Adrenal gland (tissue), 12 donors: ENCODE data around the gene UCHL5. TPM values are rescaled to one million over a fixed set of nuclear protein-coding genes. Genes with fewer than 3 reads are reported as not detected.
"Not testable (repeated sequence)": the region's sequence is repeated elsewhere in the genome, so short reads cannot be mapped to it uniquely, and the experiment has no call there.

ENCODE experiments used
- DNase-seq, 7 donors: peaks; one replicate each; pipeline ENCODE4 v3.0.0-alpha.2; 2019 to 2020
- H3K27ac ChIP-seq, 5 donors: fragments of 200-600 bp; sonication (generic) in 4 of 5; 1 replicate in 3 of 5; 2 replicates in 2 of 5; pipeline versions ENCODE4 v1.5.1 to v1.8.0; 2016 to 2020; ENCODE audit warnings: mild to moderate bottlenecking in 1 of 5
- H3K27me3 ChIP-seq: fragments of 200-600 bp; 2 replicates; pipeline ENCODE4 v1.8.0; 2021
- H3K36me3 ChIP-seq, 2 donors: fragments of 200-600 bp; replicated peaks in 1 of 2; 1 replicate in 1 of 2; 2 replicates in 1 of 2; pipeline versions ENCODE4 v1.5.1 to v1.8.0; 2018 to 2022
- H3K4me1 ChIP-seq, 2 donors: fragments of 200-600 bp; replicated peaks in 1 of 2; 1 replicate in 1 of 2; 2 replicates in 1 of 2; pipeline versions ENCODE4 v1.5.1 to v1.8.0; 2018 to 2021
- H3K4me3 ChIP-seq, 4 donors: fragments of 200-600 bp; sonication (generic) in 3 of 4; one replicate each; pipeline ENCODE4 v1.5.1; 2016 to 2018
- H3K9me3 ChIP-seq, 3 donors: fragments of 200-600 bp; sonication (generic) in 1 of 3; replicated peaks in 1 of 3; 1 replicate in 2 of 3; 2 replicates in 1 of 3; pipeline versions ENCODE4 v1.5.1 to v1.8.0; 2016 to 2021
- POLR2A ChIP-seq, 2 donors: fragments of 450-650 bp; IDR thresholded peaks; one replicate each; pipeline ENCODE4 v1.6.1; 2017; ENCODE audit warnings: antibody characterized with exemption in 2 of 2, mild to moderate bottlenecking in 2 of 2, moderate library complexity in 1 of 2
- WGBS, 4 donors: extraction: QIAGEN DNeasy Blood & Tissue Kit in 2 of 4; methylation state at CpG; one replicate each; pipeline versions ENCODE4 v1.1.5 to v1.1.7; 2013 to 2017; 5-methylcytosine and 5-hydroxymethylcytosine counted together
- intact Hi-C, 2 donors: fragments of 100-400 bp; cut with DNase I; formaldehyde crosslinking; loops; one replicate each; pipeline versions ENCODE4 v1.14.1 to v1.15.0; 2022 to 2023
- polyA plus RNA-seq, 3 donors: library from polyadenylated mRNA; stranded (reverse); fragments of 200-250 nt in 2 of 3; fragments of 350-450 nt in 1 of 3; fragmentation: Illumina TruSeq in 1 of 3; extraction: RNeasy Lipid Tissue Mini Kit (QIAGEN cat#74804) in 1 of 3; gene quantifications; one replicate each; pipeline ENCODE4 v1.2.3, GENCODE V29; 2013 to 2014
- total RNA-seq, 9 donors: library from RNA; depleted of rRNA in 4 of 9; stranded (reverse); fragments of >200 nt in 4 of 9; fragments of 120-200 nt in 1 of 9; fragmentation: NEBNext Ultra II Directional in 1 of 9; extraction: Animal tissue kit (Norgen Biotek cat#: 25700) in 1 of 9; gene quantifications; one replicate each; pipeline versions ENCODE4 v1.1.0 to v1.2.4, GENCODE V29; 2013 to 2023
- TF ChIP-seq, protein P1 (sequence below), 6 experiments: fragments of 450-650 bp in 4 of 6; fragments of 200-600 bp in 2 of 6; sonication (generic) in 1 of 6; IDR thresholded peaks; 1 replicate in 5 of 6; 2 replicates in 1 of 6; pipeline versions ENCODE4 v1.5.1 to v1.8.0; 2016 to 2021; ENCODE audit warnings: antibody characterized with exemption in 6 of 6, mild to moderate bottlenecking in 2 of 6, moderate library complexity in 1 of 6
- donor health status: healthy with polysubstance abuse.
- donor health status: Bipolar disorder and iron deficiency.
- donor health status: DM: yes; HTN: yes; CAD: no.
- donor health status: DM: no; HTN: no; CAD: no.
- donor health status: DM: no; HTN: no; CAD: no.
- donor health status: DM: yes; HTN: yes; CAD: no.

The UCHL5 gene
- total and polyA plus RNA-seq, 12 donors: 9.3 to 71.9 (median 24.8) TPM

DNA sequence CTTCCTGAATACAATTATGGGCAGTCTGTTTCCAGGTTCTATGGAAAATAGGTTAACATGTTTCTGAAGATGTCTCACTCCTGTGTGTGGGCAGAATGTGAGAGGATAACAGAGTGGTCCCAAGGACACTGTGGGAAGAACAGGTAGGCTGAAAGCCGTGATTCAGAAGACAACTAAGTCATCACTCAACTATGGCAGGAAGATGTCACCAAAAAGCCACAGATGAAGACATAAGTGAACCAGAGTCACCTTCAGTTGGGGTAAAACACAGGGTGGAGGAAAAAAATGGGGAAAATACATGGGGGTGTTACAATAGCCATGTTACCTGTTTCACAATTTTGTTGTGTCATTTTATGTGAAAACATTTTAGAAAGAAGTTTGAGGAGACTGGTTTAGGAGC is 75.1 kb downstream of the UCHL5 start:
- 67 to 90% (median 84%) methylated on average over 1 of the region's 1 CpG for WGBS, 4 donors
- no peak overlapping the region for H3K27ac ChIP-seq

DNA sequence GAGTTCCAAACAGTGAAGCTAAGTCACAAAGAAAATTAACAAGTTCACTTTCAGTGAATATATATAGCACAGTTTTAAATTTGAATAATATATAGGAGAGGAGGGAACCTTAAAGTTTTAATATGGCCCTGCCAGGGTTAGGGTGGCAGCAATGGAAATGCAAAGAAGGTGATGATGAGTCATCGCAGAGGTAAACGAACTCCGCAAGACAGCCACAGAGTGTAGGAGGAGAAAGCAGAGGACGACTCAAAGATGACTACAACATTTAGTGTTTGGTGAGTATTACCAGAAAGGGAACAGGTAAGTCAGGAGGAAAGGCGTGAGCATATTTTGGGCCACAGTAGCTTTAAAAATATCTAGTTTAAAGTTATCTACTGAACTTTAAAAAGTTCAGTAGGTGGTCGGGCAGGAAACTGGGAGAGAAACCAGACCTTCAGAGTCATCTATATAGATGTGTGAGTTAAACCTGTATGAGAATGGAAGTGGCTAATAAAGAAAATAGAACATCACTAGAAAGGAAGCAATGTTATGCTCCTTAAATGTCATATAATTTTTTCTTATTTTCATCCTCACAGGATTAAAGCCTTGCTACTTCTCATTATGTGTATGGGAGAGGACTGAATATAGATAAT is 75.7 kb downstream of the UCHL5 start:
- no peaks in the 10 kb centered on the region for H3K9me3 ChIP-seq
- no peaks in the 10 kb centered on the region for H3K36me3 ChIP-seq
- H3K4me1 ChIP-seq: peaks cover 0 to 4% of the 10 kb centered on the region in 2 donors
- H3K27ac ChIP-seq: no peak overlapping the region
- no peaks in the 10 kb centered on the region for H3K27me3 ChIP-seq
- TF ChIP-seq POLR2A (IDR thresholded peaks at IDR 0.05): no peak
- TF ChIP-seq, protein P1, sequence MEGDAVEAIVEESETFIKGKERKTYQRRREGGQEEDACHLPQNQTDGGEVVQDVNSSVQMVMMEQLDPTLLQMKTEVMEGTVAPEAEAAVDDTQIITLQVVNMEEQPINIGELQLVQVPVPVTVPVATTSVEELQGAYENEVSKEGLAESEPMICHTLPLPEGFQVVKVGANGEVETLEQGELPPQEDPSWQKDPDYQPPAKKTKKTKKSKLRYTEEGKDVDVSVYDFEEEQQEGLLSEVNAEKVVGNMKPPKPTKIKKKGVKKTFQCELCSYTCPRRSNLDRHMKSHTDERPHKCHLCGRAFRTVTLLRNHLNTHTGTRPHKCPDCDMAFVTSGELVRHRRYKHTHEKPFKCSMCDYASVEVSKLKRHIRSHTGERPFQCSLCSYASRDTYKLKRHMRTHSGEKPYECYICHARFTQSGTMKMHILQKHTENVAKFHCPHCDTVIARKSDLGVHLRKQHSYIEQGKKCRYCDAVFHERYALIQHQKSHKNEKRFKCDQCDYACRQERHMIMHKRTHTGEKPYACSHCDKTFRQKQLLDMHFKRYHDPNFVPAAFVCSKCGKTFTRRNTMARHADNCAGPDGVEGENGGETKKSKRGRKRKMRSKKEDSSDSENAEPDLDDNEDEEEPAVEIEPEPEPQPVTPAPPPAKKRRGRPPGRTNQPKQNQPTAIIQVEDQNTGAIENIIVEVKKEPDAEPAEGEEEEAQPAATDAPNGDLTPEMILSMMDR (IDR thresholded peaks at IDR 0.05): no peak
- intact Hi-C loops: no loop called here
- DNase-seq: no peak
- H3K4me3 ChIP-seq: no peak overlapping the region
- WGBS, 4 donors: 79 to 89% (median 84%) methylated on average over 6 of the region's 6 CpGs

More for the DNA sequence above, 75.1 kb downstream of the UCHL5 start:
- H3K9me3 ChIP-seq: no peaks in the 10 kb centered on the region
- no peak for DNase-seq
- intact Hi-C loops: no loop called here
- no peaks in the 10 kb centered on the region for H3K27me3 ChIP-seq
- TF ChIP-seq, protein P1 (IDR thresholded peaks at IDR 0.05): no peak
- TF ChIP-seq POLR2A (IDR thresholded peaks at IDR 0.05): no peak
- no peaks in the 10 kb centered on the region for H3K36me3 ChIP-seq
- H3K4me1 ChIP-seq: peaks cover 0 to 4% of the 10 kb centered on the region in 2 donors
- no peak overlapping the region for H3K4me3 ChIP-seq

DNA sequence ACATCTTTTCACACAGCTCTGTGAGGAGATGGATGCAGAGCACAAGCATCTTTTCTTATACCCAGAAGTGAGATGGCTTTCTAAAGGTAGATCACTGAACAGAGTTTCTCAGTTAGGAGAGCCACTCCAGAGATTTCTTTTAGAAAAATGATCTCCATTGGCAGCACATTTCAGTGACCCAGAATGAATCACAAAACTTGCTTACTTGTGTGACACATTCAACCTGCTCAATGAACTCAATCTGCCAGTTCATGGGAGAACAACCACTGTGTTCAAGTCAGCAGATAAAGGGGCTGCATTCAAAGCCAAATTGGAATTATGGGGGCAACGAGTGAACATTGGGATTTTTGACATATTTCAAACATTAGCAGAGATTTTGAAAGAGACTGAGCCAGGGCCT is 78.3 kb downstream of the UCHL5 start:
- H3K4me3 ChIP-seq: no peak overlapping the region
- no peaks in the 10 kb centered on the region for H3K9me3 ChIP-seq
- H3K4me1 ChIP-seq: peaks cover 0 to 2% of the 10 kb centered on the region in 2 donors
- no peaks in the 10 kb centered on the region for H3K36me3 ChIP-seq
- WGBS, 4 donors: 53 to 72% (median 62%) methylated on average over 1 of the region's 1 CpG
- DNase-seq: no peak
- no peaks in the 10 kb centered on the region for H3K27me3 ChIP-seq
- H3K27ac ChIP-seq: no peak overlapping the region
- TF ChIP-seq POLR2A (IDR thresholded peaks at IDR 0.05): no peak
- TF ChIP-seq, protein P1 (IDR thresholded peaks at IDR 0.05): no peak
- intact Hi-C loops: no loop called here

DNA sequence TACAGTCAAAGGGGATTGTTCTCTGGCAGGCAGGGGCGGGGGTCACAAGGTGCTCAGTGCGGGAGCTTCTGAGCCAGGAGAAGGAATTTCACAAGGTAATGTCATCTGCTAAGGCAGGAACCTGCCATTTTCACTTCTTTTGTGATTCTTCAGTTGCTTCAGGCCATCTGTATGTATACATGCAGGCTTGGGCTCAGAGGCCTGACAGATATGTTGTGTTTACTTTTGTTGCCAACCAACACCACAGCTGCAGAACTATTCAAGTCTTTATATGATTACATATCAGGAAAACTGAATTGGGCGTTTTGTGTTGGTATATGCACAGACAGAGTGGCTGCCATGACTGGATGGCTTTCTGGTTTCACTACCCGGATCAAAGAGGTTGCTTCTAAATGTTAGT is 78.8 kb downstream of the UCHL5 start:
- H3K9me3 ChIP-seq, intact Hi-C loops, H3K36me3 ChIP-seq, H3K4me1 ChIP-seq, H3K27ac ChIP-seq, H3K27me3 ChIP-seq, H3K4me3 ChIP-seq, DNase-seq: not testable (repeated sequence)
- 86 to 98% (median 94%) methylated on average over 4 of the region's 4 CpGs for WGBS, 4 donors

DNA sequence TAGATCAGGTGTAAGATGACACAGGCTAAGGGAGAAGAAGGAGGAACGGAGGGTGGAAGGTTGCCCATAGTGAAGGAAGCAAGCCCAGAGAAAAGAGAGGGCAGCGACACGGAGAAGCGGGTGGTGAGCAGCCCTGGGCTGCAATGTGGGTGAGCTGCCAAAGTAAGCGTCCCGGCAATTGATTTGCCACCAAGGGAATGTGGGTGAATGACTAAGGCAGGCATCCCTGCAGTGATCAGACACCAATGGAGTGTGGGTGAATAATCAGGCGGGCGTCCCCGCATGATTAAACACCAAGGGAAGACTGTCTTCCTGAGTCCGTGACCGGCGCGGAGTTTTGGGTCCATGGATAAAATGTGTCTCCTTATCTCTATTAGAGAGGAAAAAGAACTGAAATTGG is 79.6 kb downstream of the UCHL5 start:
- Histone ChIP-seq H3K36me3 (no peaks in the 10 kb centered on the region), H3K4me1 (no peaks in the 10 kb centered on the region), H3K27ac (no peak overlapping the region), H3K9me3 (no peaks in the 10 kb centered on the region), H3K27me3 (no peaks in the 10 kb centered on the region), H3K4me3 (no peak overlapping the region)
- 88 to 100% (median 98%) methylated on average over 12 to 13 of the region's 13 CpGs for WGBS, 4 donors
- intact Hi-C loops: no loop called here
- TF ChIP-seq, protein P1 (IDR thresholded peaks at IDR 0.05): no peak
- TF ChIP-seq POLR2A (IDR thresholded peaks at IDR 0.05): no peak
- no peak for DNase-seq
